ENCODE data around the gene OR52B2.
"Not testable (repeated sequence)": the region's sequence is repeated elsewhere in the genome, so short reads cannot be mapped to it uniquely, and the experiment has no call there.

Gene OR52B2

DNA sequence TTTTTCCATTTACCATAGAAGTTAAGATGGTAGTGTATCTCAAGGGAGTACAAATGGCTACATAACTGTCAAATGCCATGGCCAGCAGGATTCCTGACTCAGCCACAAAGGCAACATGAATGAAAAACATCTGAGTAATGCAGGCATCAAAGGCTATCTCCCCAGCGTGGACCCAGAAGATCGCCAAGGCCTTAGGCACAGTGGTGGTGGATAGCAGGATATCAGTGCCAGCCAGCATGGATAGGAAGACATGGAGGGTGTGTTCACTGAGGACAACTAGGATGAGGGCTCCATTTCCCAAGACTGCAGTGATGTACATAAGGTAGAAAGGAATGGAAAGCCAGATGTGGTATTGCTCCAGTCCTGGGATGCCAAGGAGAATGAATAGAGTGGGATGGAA lies 18.0 kb downstream of the OR52B2 start:
- DNase-seq (ENCODE audit: low spot score): no peak

DNA sequence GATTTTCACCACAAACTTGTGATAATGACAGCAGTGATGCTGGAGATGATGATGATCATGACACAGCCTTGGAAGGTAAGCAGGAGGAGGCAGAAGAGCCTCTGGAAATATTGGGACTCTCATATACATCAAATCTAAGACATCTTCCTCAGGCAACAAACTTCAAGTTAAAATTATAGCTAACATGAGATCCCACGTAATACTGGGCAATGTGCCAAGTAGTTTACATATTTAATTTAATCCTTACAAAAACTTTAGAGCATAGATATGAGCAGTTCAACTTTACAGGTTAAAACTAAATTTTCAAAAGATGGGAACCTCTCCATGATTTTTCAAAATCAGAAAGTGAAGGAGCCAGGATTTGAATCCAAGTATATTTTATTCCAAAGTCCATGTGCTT lies 19.0 kb downstream of the OR52B2 start:
- DNase-seq (ENCODE audit: low spot score): no peak

DNA sequence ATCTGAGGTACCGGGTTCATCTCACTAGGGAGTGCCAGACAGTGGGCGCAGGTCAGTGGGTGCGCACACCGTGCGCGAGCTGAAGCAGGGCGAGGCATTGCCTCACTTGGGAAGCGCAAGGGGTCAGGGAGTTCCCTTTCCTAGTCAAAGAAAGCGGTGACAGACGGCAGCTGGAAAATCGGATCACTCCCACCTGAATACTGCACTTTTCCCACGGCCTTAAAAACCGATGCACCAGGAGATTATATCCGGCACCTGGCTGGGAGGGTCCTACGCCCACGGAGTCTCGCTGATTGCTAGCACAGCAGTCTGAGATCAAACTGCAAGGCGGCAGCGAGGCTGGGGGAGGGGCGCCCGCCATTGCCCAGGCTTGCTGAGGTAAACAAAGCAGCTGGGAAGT lies 26.4 kb downstream of the OR52B2 start:
- not testable (repeated sequence) for DNase-seq (ENCODE audit: low spot score)

DNA sequence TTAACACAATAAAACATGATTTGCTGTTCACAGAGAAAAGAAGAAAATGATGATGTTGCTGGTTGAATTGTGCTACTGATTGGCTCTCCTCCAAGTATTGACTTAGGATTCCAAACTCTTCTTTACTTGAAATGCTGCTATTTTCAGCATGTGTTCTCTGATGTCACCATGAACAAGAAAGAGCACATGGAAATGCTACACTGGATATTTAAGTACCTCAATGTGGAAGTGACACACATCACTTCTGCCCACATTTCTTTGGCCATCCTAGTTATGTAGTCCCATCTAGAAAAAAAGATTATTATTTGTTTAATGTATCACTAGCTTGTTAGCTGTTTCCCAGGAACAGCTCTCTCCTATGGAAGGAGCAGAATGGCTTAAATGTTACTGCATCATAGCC lies 27.2 kb downstream of the OR52B2 start:
- DNase-seq (ENCODE audit: low spot score): no peak

DNA sequence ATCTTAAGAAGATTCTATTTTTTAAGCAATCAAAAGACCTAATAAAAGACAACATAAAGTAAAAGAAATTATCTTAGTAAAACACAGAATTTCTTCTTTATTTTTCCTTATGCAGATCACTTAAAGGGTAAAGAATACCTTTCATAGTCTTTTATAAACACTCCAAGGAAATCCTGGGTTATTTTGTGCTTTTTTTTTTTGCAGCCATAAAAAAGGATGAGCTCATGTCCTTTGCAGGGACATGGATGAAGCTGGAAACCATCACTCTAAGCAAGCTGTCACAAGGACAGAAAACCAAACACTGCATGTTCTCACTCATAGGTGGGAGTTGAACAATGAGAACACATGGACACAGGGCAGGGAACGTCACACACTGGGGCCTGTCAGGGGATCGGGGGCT lies 34.2 kb downstream of the OR52B2 start:
- not testable (repeated sequence) for DNase-seq (ENCODE audit: low spot score)

DNA sequence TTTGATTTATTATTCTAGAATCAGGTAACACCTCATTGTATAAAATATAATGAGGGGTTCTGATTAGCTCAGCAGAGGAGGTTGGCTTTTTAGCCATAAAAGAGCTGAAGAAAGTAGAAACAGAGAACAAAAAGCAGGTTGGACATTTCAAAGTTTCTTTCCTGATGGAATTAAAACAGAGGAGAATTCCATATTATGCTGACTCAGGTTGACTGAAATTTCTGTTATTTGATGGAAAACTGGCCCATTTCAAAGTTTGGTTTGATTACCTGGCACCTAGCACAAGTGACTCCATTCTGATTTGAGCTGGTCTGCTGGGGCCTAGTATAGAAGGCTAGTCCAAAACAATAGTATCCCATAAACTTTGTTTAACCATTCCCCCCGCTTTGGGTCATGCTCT lies 37.7 kb downstream of the OR52B2 start:
- DNase-seq (ENCODE audit: low spot score): no peak

DNA sequence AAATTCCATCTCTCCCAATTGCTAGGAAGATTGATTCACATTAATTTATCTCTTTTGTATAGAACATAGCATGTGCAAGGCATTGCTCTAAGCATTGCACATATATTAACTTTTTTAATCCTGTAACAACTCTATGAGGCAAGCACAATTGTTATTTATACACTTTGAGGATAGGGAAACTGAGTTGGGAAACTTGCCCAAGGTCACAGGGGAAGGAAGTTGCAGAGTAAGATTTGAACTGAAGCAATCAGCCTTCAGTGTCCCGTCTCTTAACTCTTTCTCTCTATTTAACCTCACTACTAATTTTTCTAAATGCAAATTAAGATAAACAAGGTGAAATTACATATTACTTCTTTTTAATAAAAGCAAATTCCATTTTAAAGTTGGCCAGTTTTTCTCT lies 40.5 kb downstream of the OR52B2 start:
- DNase-seq (ENCODE audit: low spot score): no peak

DNA sequence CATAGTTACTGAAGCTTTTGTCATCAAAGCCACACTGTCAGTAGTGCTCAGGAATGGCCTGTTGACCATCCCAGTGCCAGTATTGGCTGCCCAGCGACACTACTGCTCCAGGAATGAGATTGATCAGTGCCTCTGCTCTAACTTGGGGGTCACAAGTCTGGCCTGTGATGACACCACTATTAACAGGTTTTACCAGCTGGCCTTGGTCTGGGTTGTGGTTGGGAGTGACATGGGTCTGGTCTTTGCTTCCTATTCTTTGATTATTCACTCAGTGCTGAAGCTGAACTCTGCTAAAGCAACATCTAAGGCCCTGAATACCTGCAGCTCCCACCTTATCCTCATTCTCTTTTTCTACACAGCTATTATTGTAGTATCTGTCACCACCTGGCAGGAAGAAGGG lies 41.1 kb downstream of the OR52B2 start:
- no peak for DNase-seq (ENCODE audit: low spot score)

DNA sequence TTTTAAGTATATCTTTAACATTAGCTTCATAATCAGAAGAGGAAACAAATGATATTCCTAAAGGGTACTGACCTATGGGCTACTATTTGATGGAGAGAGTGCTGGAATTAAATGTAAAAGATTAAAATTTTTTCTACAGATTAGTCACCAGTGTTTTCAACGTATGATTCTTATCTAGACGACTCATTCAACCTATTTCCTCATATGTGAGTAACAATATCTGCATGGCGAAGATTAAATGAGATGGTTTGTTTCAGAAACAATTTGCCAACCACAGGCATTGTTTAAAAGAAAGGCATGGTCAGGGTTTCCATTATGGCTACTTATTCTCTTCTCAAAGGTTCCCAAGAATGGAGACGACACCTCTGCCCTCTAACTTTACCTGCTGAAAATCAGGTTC lies 42.2 kb downstream of the OR52B2 start:
- no peak for DNase-seq (ENCODE audit: low spot score)

DNA sequence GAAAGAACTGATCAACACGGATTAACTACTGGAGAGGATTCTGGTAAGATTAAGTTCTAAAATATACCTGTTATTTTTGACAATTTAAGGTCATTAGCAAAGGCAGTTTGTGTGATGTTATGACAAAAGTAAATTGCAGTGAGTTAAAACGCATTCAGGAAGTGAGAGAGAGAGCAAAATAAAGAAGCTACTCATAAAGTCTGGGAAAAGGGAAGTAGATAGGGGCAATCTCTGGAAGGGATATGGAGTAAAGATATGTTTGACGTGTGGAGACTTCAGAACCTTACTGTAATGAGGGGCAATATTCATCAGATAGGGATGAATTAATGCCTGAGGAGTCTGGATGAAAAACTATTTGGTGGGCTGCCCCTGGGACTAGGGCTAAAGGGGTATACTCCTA lies 45.9 kb downstream of the OR52B2 start:
- DNase-seq (ENCODE audit: low spot score): no peak

All from LoVo (cell line).